K562 (cell line): ENCODE measurements around the gene VPS26A. TPM values are rescaled to one million over a fixed set of nuclear protein-coding genes. Genes with fewer than 3 reads are reported as not detected.

ENCODE experiments used
- ARHGAP35 ChIP-seq: fragments of 450-650 bp; IDR thresholded peaks from 2 replicates; pipeline ENCODE4 v1.6.1; 2018; ENCODE audit not compliant: partially characterized antibody
- BHLHE40 ChIP-seq: IDR thresholded peaks from 2 replicates; pipeline ENCODE4 v1.6.1; 2011; ENCODE audit warnings: low read length, improper control_type of control experiment
- CBX3 ChIP-seq, 2 experiments: IDR thresholded peaks; 1 replicate in 1 of 2; 2 replicates in 1 of 2; pipeline ENCODE4 v1.6.1; 2012; ENCODE audit warnings: inconsistent platforms in 2 of 2, low read length in 2 of 2, borderline replicate concordance in 1 of 2, control low read depth in 1 of 2
- COPS2 ChIP-seq: fragments of 450-650 bp; conservative IDR thresholded peaks from 2 replicates; pipeline ENCODE4 v1.6.1; 2016; ENCODE audit warnings: mild to moderate bottlenecking, moderate library complexity
- GABPA ChIP-seq: fragments of 200-800 bp; sonication (Bioruptor generic); conservative IDR thresholded peaks from 2 replicates; pipeline ENCODE4 v1.6.1; 2016; ENCODE audit warnings: low read depth, missing genetic modification characterization, missing compliant biosample characterization
- HEY1 ChIP-seq: fragments of 250-450 bp; sonication (Bioruptor Pico); IDR thresholded peaks from 2 replicates; pipeline ENCODE4 v1.5.0; 2020; ENCODE audit warnings: mild to moderate bottlenecking, moderate library complexity, borderline replicate concordance
- HOMEZ ChIP-seq: fragments of 250-450 bp; sonication (Bioruptor Pico); IDR thresholded peaks from 2 replicates; pipeline ENCODE4 v1.4.0; 2020; ENCODE audit warnings: mild to moderate bottlenecking, moderate library complexity
- MAX ChIP-seq: sonication (generic); formaldehyde crosslinking; IDR thresholded peaks from 2 replicates; pipeline ENCODE4 v1.9.0; 2022; ENCODE audit warnings: mild to moderate bottlenecking, missing genetic modification reagents
- MAZ ChIP-seq, 2 experiments: fragments of 450-650 bp in 1 of 2; sonication (generic) in 1 of 2; formaldehyde crosslinking; IDR thresholded peaks in 1 of 2; conservative IDR thresholded peaks in 1 of 2; 2 replicates each; pipeline versions ENCODE4 v1.4.0 to v1.5.0; 2020; ENCODE audit warnings: mild to moderate bottlenecking in 1 of 2, missing genetic modification reagents in 1 of 2
- MEIS2 ChIP-seq: fragments of 450-650 bp; IDR thresholded peaks from 2 replicates; pipeline ENCODE4 v1.6.1; 2014; ENCODE audit warnings: mild to moderate bottlenecking; ENCODE audit not compliant: partially characterized antibody
- NCOA4 ChIP-seq: fragments of 450-650 bp; IDR thresholded peaks from 2 replicates; pipeline ENCODE4 v1.6.1; 2018; ENCODE audit warnings: mild to moderate bottlenecking; ENCODE audit not compliant: partially characterized antibody
- NR2C1 ChIP-seq, 2 experiments: fragments of 450-650 bp; IDR thresholded peaks; 2 replicates each; pipeline ENCODE4 v1.6.1; 2017; ENCODE audit warnings: mild to moderate bottlenecking in 2 of 2, antibody characterized with exemption in 1 of 2, inconsistent platforms in 1 of 2, missing compliant biosample characterization in 1 of 2, missing genetic modification characterization in 1 of 2
- POLR2AphosphoS2 ChIP-seq: IDR thresholded peaks from 2 replicates; pipeline ENCODE4 v1.6.1; 2012; ENCODE audit warnings: low read length, improper control_type of control experiment
- SPI1 ChIP-seq: IDR thresholded peaks from 2 replicates; pipeline ENCODE4 v1.6.1; 2011; ENCODE audit warnings: low read depth, low read length, control low read depth, borderline replicate concordance
- TCF15 ChIP-seq: fragments of 250-450 bp; sonication (Bioruptor Pico); IDR thresholded peaks from 2 replicates; pipeline ENCODE4 v1.8.0; 2022; ENCODE audit warnings: moderate library complexity, mild to moderate bottlenecking, inconsistent platforms
- TSC22D4 ChIP-seq: fragments of 450-650 bp; IDR thresholded peaks from 2 replicates; pipeline ENCODE4 v1.6.1; 2016; ENCODE audit warnings: missing genetic modification characterization, missing biosample characterization, control low read depth
- ZNF274 ChIP-seq: IDR thresholded peaks from 2 replicates; pipeline ENCODE4 v1.6.1; 2011; ENCODE audit warnings: low read depth, mild to moderate bottlenecking, low read length, moderate library complexity, borderline replicate concordance
- ZNF589 ChIP-seq: fragments of 200-800 bp; sonication (Bioruptor generic); IDR thresholded peaks from 2 replicates; pipeline ENCODE4 v1.6.1; 2016; ENCODE audit warnings: low read depth, missing genetic modification characterization, missing compliant biosample characterization
- ZNF695 ChIP-seq: fragments of 450-650 bp; formaldehyde crosslinking; IDR thresholded peaks from 2 replicates; pipeline ENCODE4 v1.4.0; 2020; ENCODE audit warnings: mild to moderate bottlenecking, moderate library complexity
- polyA plus RNA-seq, 8 experiments: library from polyadenylated mRNA; depleted of rRNA in 4 of 8; stranded (reverse) in 5 of 8; unstranded in 3 of 8; fragments of >200 nt; fragmentation: Nextera tagmentation in 2 of 8; fragmentation: Illumina TruSeq in 1 of 8; extraction: Ambion mirVana in 2 of 8; extraction: Trizol in 1 of 8; gene quantifications; 2 replicates each; pipeline versions ENCODE4 v1.2.1 to v1.2.3, GENCODE V29; 2011 to 2014; ENCODE audit warnings: inconsistent platforms in 1 of 8, missing spikeins in 1 of 8
- total RNA-seq, 7 experiments: library from RNA; depleted of rRNA in 6 of 7; stranded (reverse); fragments of >200 nt in 6 of 7; fragmentation: Illumina TruSeq in 2 of 7; extraction: Trizol in 2 of 7; gene quantifications; 2 replicates each; pipeline versions ENCODE4 v1.2.1 to v1.2.3, GENCODE V29; 2011 to 2021; ENCODE audit warnings: low replicate concordance in 1 of 7

Gene VPS26A
- total and polyA plus RNA-seq, 9 of the 15 experiments (the other 6 are each of a cell fraction or from before 2014, with no cell fraction given) = 47.1 to 137 (median 69.3) TPM

DNA sequence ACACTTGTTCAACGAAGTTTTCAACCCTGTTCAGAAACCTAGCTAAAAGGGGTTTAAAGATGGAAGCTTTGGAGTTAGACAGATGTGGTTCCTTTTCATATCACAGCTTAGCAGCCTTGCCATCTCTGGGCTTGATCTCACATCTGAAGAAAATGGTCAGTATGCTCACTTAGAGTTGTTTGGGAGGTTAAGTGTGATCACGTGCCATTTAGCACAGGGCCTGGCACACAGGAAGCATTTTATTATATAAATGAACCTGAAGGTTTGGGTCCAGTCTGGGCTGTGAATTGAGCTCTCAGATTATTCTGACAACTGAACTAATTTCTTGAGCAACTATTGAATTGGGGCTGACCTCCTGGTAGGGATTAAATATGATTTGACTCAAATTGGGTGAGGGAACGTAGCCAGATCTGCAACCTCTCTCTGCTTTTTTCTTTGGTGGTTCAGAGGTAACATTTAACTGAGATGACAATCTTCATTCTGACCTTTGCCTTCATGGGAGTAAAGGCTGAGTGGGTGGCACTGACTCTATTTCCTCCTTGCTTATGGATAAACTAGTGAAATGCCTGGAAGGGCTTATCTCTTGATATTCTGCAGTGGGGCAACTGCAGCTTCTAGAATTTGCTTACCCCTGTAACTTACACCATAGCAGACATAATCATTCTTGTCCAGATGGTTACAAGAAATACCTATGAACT, 86.0 kb downstream of the VPS26A start (continued):
- TF ChIP-seq MEIS2 (no peak), ZNF589 (peak; percentile 25; the same call in 1 of the 2 replicates), HOMEZ (CRISPR knock-in tag) (no peak), SPI1 (no peak), ARHGAP35 (no peak), MAX (CRISPR knock-in tag) (no peak), NCOA4 (no peak), POLR2AphosphoS2 (peak; percentile 19; the same call in 1 of the 2 replicates), CBX3 (IDR thresholded peaks at IDR 0.05; ENCODE audit: borderline replicate concordance in 1 of 2, low read length in 2 of 2) (no peak), GABPA (tag) (no peak), MAZ (CRISPR knock-in tag; conservative IDR thresholded peaks at IDR 0.05 in 1 of 2, IDR thresholded peaks at IDR 0.05 in 1 of 2) (no peak), BHLHE40 (peak; percentile 69), NR2C1 (IDR thresholded peaks at IDR 0.05) (0 out of 2 replicates have a peak, but pooled peaks have one; percentile 19), NR2C1 (tag; IDR thresholded peaks at IDR 0.05) (0 out of 2 replicates have a peak, but pooled peaks have one; percentile 13), COPS2 (no peak), ZNF274 (no peak), TSC22D4 (tag) (no peak), ZNF695 (CRISPR knock-in tag) (no peak), HEY1 (CRISPR knock-in tag) (0 out of 2 replicates have a peak, but pooled peaks have one; percentile 43), TCF15 (CRISPR knock-in tag) (no peak)
